AG04450 (cell line): ENCODE results near the gene CYB5R3. TPM values are rescaled to one million over a fixed set of nuclear protein-coding genes. Genes with fewer than 3 reads are reported as not detected.

Source experiments
- CTCF ChIA-PET: fragments of 300-600, 350-600 bp; formaldehyde crosslinking; extraction: SDS; loops from one replicate; lab custom pipeline; 2022; ENCODE audit warnings: antibody characterized with exemption, inconsistent platforms; lab: Charles Lee
- POLR2A ChIA-PET: fragments of 350-600 bp; formaldehyde crosslinking; extraction: SDS; loops from one replicate; lab custom pipeline; 2021; ENCODE audit warnings: antibody characterized with exemption, inconsistent platforms; lab: Yijun Ruan, JAX
- DNase-seq: peaks from one replicate; pipeline ENCODE4 v3.0.0-alpha.2; 2011; ENCODE audit warnings: low read depth, low spot score
- H3K27ac ChIP-seq: one replicate; pipeline ENCODE4 v1.5.1; 2012; ENCODE audit warnings: low read depth, low read length, control low read depth
- H3K27me3 ChIP-seq: one replicate; pipeline ENCODE4 v1.6.0; 2012; ENCODE audit warnings: low read length; ENCODE audit not compliant: control insufficient read depth, insufficient read depth
- H3K4me3 ChIP-seq: 2 replicates; pipeline ENCODE4 v1.5.1; 2011; ENCODE audit warnings: mild to moderate bottlenecking, low read depth, low read length, control low read depth
- H3K9me3 ChIP-seq: 2 replicates; pipeline ENCODE4 v1.5.1; 2012; ENCODE audit warnings: low read length; ENCODE audit not compliant: control insufficient read depth, insufficient read depth
- polyA plus RNA-seq: library from polyadenylated mRNA; depleted of rRNA; stranded (reverse); fragments of >200 nt; gene quantifications from 2 replicates; pipeline ENCODE4 v1.2.3, GENCODE V29; 2011
- TF ChIP-seq, protein P1 (sequence below): IDR thresholded peaks from 2 replicates; pipeline ENCODE4 v1.5.1; 2011; ENCODE audit warnings: low read depth, low read length, control low read depth, inconsistent platforms

The CYB5R3 gene
- polyA plus RNA-seq, 1 experiment: 110 TPM

DNA sequence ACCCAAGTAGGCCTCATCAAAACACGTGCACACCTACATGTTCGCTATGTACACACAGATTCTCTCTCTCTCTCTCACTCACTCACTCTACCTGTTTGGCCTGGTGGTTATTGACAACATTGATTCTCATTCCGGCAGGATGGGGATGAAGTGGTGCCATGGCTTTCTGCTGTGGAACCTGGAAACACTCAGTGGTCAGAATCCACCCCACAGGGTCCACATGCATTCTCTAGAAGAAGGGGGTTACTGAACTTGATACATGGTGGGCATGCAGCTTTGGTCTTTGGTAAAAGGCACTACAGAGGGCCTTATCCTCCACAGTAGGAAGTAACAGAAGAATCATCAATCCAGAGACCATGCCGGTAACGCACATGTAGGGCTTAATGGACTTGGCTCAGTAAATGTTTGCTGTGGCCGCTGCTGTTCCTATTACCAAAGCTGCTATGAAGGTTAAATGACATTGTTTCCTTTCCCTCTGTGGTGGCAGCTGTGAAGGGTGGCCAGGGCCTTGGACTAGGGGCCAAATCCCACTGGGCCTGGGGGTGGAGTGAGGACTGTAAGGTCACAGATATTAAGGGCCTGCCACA is 47.2 kb downstream of the CYB5R3 start:
- no peak overlapping the region for H3K27ac ChIP-seq
- no peak overlapping the region for H3K4me3 ChIP-seq
- DNase-seq: no peak
- CTCF ChIA-PET: no interaction called here
- no peaks in the 10 kb centered on the region for H3K27me3 ChIP-seq
- TF ChIP-seq, protein P1, sequence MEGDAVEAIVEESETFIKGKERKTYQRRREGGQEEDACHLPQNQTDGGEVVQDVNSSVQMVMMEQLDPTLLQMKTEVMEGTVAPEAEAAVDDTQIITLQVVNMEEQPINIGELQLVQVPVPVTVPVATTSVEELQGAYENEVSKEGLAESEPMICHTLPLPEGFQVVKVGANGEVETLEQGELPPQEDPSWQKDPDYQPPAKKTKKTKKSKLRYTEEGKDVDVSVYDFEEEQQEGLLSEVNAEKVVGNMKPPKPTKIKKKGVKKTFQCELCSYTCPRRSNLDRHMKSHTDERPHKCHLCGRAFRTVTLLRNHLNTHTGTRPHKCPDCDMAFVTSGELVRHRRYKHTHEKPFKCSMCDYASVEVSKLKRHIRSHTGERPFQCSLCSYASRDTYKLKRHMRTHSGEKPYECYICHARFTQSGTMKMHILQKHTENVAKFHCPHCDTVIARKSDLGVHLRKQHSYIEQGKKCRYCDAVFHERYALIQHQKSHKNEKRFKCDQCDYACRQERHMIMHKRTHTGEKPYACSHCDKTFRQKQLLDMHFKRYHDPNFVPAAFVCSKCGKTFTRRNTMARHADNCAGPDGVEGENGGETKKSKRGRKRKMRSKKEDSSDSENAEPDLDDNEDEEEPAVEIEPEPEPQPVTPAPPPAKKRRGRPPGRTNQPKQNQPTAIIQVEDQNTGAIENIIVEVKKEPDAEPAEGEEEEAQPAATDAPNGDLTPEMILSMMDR: no peak
- peaks cover 3% of the 10 kb centered on the region; the same call in 1 of the 2 replicates for H3K9me3 ChIP-seq
- POLR2A ChIA-PET: no interaction called here

- TF ChIP-seq, protein P1: no peak
- no peak overlapping the region for H3K27ac ChIP-seq
- no peaks in the 10 kb centered on the region for H3K27me3 ChIP-seq
- H3K4me3 ChIP-seq: no peak overlapping the region
- CTCF ChIA-PET: no interaction called here
- no peaks in the 10 kb centered on the region for H3K9me3 ChIP-seq
- POLR2A ChIA-PET: interaction anchor here (0.9 to 1.0 kb wide), 2 partner anchors 12 to 13 kb away, joined by 3 read pairs; no protein-coding TSS in a partner anchor
- no peak for DNase-seq
Measured at GRCh38 chr22:42596863-42597530, 52.2 kb downstream of the CYB5R3 start.

- Histone ChIP-seq H3K4me3 (no peak overlapping the region), H3K27ac (no peak overlapping the region), H3K27me3 (no peaks in the 10 kb centered on the region), H3K9me3 (no peaks in the 10 kb centered on the region)
- CTCF ChIA-PET: no interaction called here
- TF ChIP-seq, protein P1: no peak
- DNase-seq: no peak
- POLR2A ChIA-PET: interaction anchor here (0.9 kb wide), 1 partner anchor 11 kb away, joined by 3 read pairs; no protein-coding TSS in a partner anchor
Measured at GRCh38 chr22:42596336-42596735, 52.9 kb downstream of the CYB5R3 start.

- TF ChIP-seq, protein P1: no peak
- no peak overlapping the region for H3K4me3 ChIP-seq
- no peaks in the 10 kb centered on the region for H3K27me3 ChIP-seq
- CTCF ChIA-PET: no interaction called here
- H3K9me3 ChIP-seq: no peaks in the 10 kb centered on the region
- H3K27ac ChIP-seq: no peak overlapping the region
- DNase-seq: no peak
- POLR2A ChIA-PET: no interaction called here
Measured at GRCh38 chr22:42595434-42595833, 53.8 kb downstream of the CYB5R3 start.

DNA sequence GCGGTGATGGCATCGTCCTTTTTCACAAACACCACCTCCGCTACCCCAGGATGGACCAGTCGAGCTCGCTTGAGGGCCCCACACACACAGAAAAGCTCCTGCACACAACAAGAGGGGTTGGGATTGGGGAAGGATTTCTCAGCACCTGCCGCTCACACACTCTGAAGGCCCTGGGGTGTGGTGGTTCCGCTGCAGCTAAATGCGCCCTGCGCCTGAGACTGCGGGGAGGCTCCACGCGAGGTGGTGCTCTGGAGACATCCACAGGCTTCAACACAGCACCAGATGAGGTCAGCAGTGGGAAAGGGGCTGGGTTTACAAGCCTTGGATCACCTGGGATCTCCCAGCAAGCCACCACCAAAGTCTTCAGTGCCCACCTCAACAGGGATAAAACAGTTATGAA is 57.2 kb downstream of the CYB5R3 start:
- no peak overlapping the region for H3K27ac ChIP-seq
- ChIA-PET CTCF (no interaction called here), POLR2A (no interaction called here)
- no peak overlapping the region for H3K4me3 ChIP-seq
- TF ChIP-seq, protein P1: no peak
- H3K27me3 ChIP-seq: no peaks in the 10 kb centered on the region
- DNase-seq: no peak
- no peaks in the 10 kb centered on the region for H3K9me3 ChIP-seq
